CD4-positive, alpha-beta memory T cell (primary cell): ENCODE data around the gene DLGAP4. TPM values are rescaled to one million over a fixed set of nuclear protein-coding genes. Genes with fewer than 3 reads are reported as not detected.

Source experiments
- CTCF ChIA-PET: fragments of 350-600 bp; sonication (Branson Sonifier 250); formaldehyde crosslinking; loops from one replicate; lab custom pipeline; 2021; ENCODE audit warnings: inconsistent platforms; ENCODE audit not compliant: partially characterized antibody; lab: Charles Lee
- POLR2A ChIA-PET: fragments of 350-600 bp; sonication (Branson Sonifier 250); formaldehyde crosslinking; loops from one replicate; lab custom pipeline; 2021; ENCODE audit not compliant: partially characterized antibody; lab: Charles Lee
- DNase-seq, 5 donors: peaks; one replicate each; pipeline versions ENCODE4 v3.0.0 to v3.0.0-alpha.2; 2020 to 2022; ENCODE audit warnings: mixed read lengths in 1 of 5
- H3K27ac ChIP-seq: one replicate; pipeline ENCODE4 v1.7.0; 2013; ENCODE audit warnings: low read depth, low read length
- H3K27me3 ChIP-seq: 2 replicates; pipeline ENCODE4 v1.7.0; 2013; ENCODE audit warnings: mild to moderate bottlenecking, low read length, moderate library complexity; ENCODE audit not compliant: insufficient read depth
- H3K36me3 ChIP-seq: 2 replicates; pipeline ENCODE4 v1.7.0; 2013; ENCODE audit warnings: mild to moderate bottlenecking, low read length, moderate library complexity; ENCODE audit not compliant: insufficient read depth
- H3K4me1 ChIP-seq: 2 replicates; pipeline ENCODE4 v1.7.0; 2013; ENCODE audit warnings: mild to moderate bottlenecking, low read length, moderate library complexity; ENCODE audit not compliant: insufficient read depth
- H3K4me3 ChIP-seq, 2 donors: one replicate each; pipeline ENCODE4 v1.7.0; 2013; ENCODE audit warnings: low read length in 2 of 2, mild to moderate bottlenecking in 1 of 2
- H3K9me3 ChIP-seq, 2 donors: one replicate each; pipeline ENCODE4 v1.7.0; 2013; ENCODE audit warnings: low read length in 2 of 2, control low read depth in 1 of 2; ENCODE audit not compliant: control insufficient read depth in 1 of 2
- H3K27ac Mint-ChIP-seq, 7 donors: one replicate each; pipeline ENCODE4 v1.8.0; 2020 to 2021; ENCODE audit warnings: mixed read lengths in 7 of 7, mild to moderate bottlenecking in 6 of 7, inconsistent platforms in 3 of 7, moderate library complexity in 3 of 7
- H3K27me3 Mint-ChIP-seq, 2 donors: one replicate each; pipeline ENCODE4 v1.8.0; 2020 to 2021; ENCODE audit warnings: mixed read lengths in 2 of 2
- H3K36me3 Mint-ChIP-seq, 2 donors: one replicate each; pipeline ENCODE4 v1.8.0; 2020 to 2021; ENCODE audit warnings: mixed read lengths in 2 of 2, inconsistent platforms in 1 of 2, mild to moderate bottlenecking in 1 of 2
- H3K4me1 Mint-ChIP-seq, 4 donors: one replicate each; pipeline ENCODE4 v1.8.0; 2020 to 2021; ENCODE audit warnings: mixed read lengths in 4 of 4, mild to moderate bottlenecking in 1 of 4
- H3K4me3 Mint-ChIP-seq, 8 donors: one replicate each; pipeline ENCODE4 v1.8.0; 2020 to 2021; ENCODE audit warnings: mixed read lengths in 8 of 8, mild to moderate bottlenecking in 7 of 8, moderate library complexity in 6 of 8, inconsistent platforms in 3 of 8
- H3K9me3 Mint-ChIP-seq, 8 donors: one replicate each; pipeline ENCODE4 v1.8.0; 2020 to 2021; ENCODE audit warnings: mixed read lengths in 8 of 8, mild to moderate bottlenecking in 5 of 8, inconsistent platforms in 3 of 8, moderate library complexity in 1 of 8
- intact Hi-C: fragments of 100-400 bp; cut with micrococcal nuclease; formaldehyde crosslinking; loops from one replicate; pipeline ENCODE4 v1.15.1; 2023
- polyA plus RNA-seq, 2 donors: library from polyadenylated mRNA; unstranded; fragments of 300-500 nt; fragmentation: Illumina TruSeq; gene quantifications; one replicate each; pipeline ENCODE4 v1.2.3, GENCODE V29; 2021
- total RNA-seq, 2 experiments: library from RNA; stranded (reverse); gene quantifications; one replicate each; pipeline ENCODE4 v1.2.3, GENCODE V29; 2021

Gene DLGAP4
- total and polyA plus RNA-seq, 4 experiments from 2014 or later, result 13.3 to 50.2 (median 31.0) TPM

- Histone ChIP-seq H3K27me3 (no peaks in the 10 kb centered on the region), H3K27ac (no peak overlapping the region), H3K36me3 (no peaks in the 10 kb centered on the region), H3K4me1 (no peaks in the 10 kb centered on the region), H3K4me3 (no peak overlapping the region), H3K9me3 (no peaks in the 10 kb centered on the region)
- intact Hi-C loops, result no loop called here
- Mint-ChIP-seq H3K27me3 (peaks cover 0 to 3% of the 10 kb centered on the region in 2 donors), H3K4me1 (peaks cover 0 to 2% (median 0%) of the 10 kb centered on the region in 4 donors), H3K36me3 (no peaks in the 10 kb centered on the region), H3K27ac (no peak overlapping the region), H3K4me3 (no peak overlapping the region), H3K9me3 (no peaks in the 10 kb centered on the region)
- POLR2A ChIA-PET, result no interaction called here
- DNase-seq, result no peak
- CTCF ChIA-PET, result interaction anchor here (0.7 kb wide), 1 partner anchor 1658 kb away, joined by 3 read pairs; no protein-coding TSS in a partner anchor
Observed at GRCh38 chr20:36454332-36454697, 148.2 kb downstream of the DLGAP4 start.

- H3K4me3 Mint-ChIP-seq, result no peak overlapping the region
Observed at GRCh38 chr20:36454698-36455427, 148.7 kb downstream of the DLGAP4 start.

GRCh38 chr20:36455972-36456625 lies 150.0 kb downstream of the DLGAP4 start:
- H3K4me1 Mint-ChIP-seq, result peaks cover 6 to 13% (median 7%) of the 10 kb centered on the region in 4 donors
- intact Hi-C loops, result no loop called here
- Histone ChIP-seq H3K27me3 (no peaks in the 10 kb centered on the region), H3K36me3 (no peaks in the 10 kb centered on the region), H3K9me3 (no peaks in the 10 kb centered on the region), H3K4me1 (peaks cover 7% of the 10 kb centered on the region), H3K27ac (no peak overlapping the region), H3K4me3 (no peak overlapping the region)
- no peak overlapping the region for H3K4me3 Mint-ChIP-seq
- H3K27ac Mint-ChIP-seq, result peak overlapping the region in 3 of 7 donors; percentile 28 to 60 (median 48)
- peaks cover 0 to 3% of the 10 kb centered on the region in 2 donors for H3K27me3 Mint-ChIP-seq
- ChIA-PET POLR2A (no interaction called here), CTCF (no interaction called here)
- peaks cover 0 to 3% of the 10 kb centered on the region in 2 donors for H3K36me3 Mint-ChIP-seq
- H3K9me3 Mint-ChIP-seq, result no peaks in the 10 kb centered on the region
- no peak for DNase-seq

More at GRCh38 chr20:36454698-36455427, 148.7 kb downstream of the DLGAP4 start:
- no peak for DNase-seq
- intact Hi-C loops, result no loop called here
- no peaks in the 10 kb centered on the region for H3K9me3 Mint-ChIP-seq
- Histone ChIP-seq H3K4me1 (no peaks in the 10 kb centered on the region), H3K27me3 (no peaks in the 10 kb centered on the region), H3K27ac (no peak overlapping the region), H3K9me3 (no peaks in the 10 kb centered on the region), H3K4me3 (no peak overlapping the region), H3K36me3 (no peaks in the 10 kb centered on the region)
- peaks cover 0 to 2% (median under 1%) of the 10 kb centered on the region in 4 donors for H3K4me1 Mint-ChIP-seq
- peaks cover 0 to 3% of the 10 kb centered on the region in 2 donors for H3K27me3 Mint-ChIP-seq
- H3K36me3 Mint-ChIP-seq, result no peaks in the 10 kb centered on the region
- ChIA-PET CTCF (no interaction called here), POLR2A (interaction anchor here (0.5 kb wide), 1 partner anchor 16 kb away, joined by 3 read pairs; no protein-coding TSS in a partner anchor)
- no peak overlapping the region for H3K27ac Mint-ChIP-seq

- Histone ChIP-seq H3K4me3 (peak overlapping the region; percentile 8 to 37), H3K27ac (peak overlapping the region; percentile 90), H3K27me3 (no peaks in the 10 kb centered on the region), H3K4me1 (peaks cover 48% of the 10 kb centered on the region), H3K36me3 (no peaks in the 10 kb centered on the region), H3K9me3 (no peaks in the 10 kb centered on the region)
- intact Hi-C loops, result loop anchor here (2.0 kb wide), 2 partner anchors 22 to 144 kb away; partner anchors contain the start of gene RAB5IF
- POLR2A ChIA-PET, result interaction anchor here (0.7 to 1.4 kb wide), 9 partner anchors 12 to 507 kb away, joined by 3 to 7 read pairs (median 4); partner anchors contain the start of genes RAB5IF and SCAND1
- H3K27ac Mint-ChIP-seq, result peak overlapping the region; percentile 94 to 97 (median 96)
- H3K9me3 Mint-ChIP-seq, result no peaks in the 10 kb centered on the region
- peak overlapping the region; percentile 80 to 86 (median 82) for H3K4me3 Mint-ChIP-seq
- CTCF ChIA-PET, result interaction anchor here (0.9 to 1.1 kb wide), 2 partner anchors 10 to 22 kb away, joined by 3 read pairs; no protein-coding TSS in a partner anchor
- no peaks in the 10 kb centered on the region for H3K27me3 Mint-ChIP-seq
- H3K4me1 Mint-ChIP-seq, result peaks cover 31 to 56% (median 42%) of the 10 kb centered on the region in 4 donors
- H3K36me3 Mint-ChIP-seq, result peaks cover 0 to 13% of the 10 kb centered on the region in 2 donors
- DNase-seq, result peak; percentile 85 to 90 (median 86)
Observed at GRCh38 chr20:36460648-36461599, 154.8 kb downstream of the DLGAP4 start.

- H3K4me1 Mint-ChIP-seq, result peaks cover 40 to 65% (median 51%) of the 10 kb centered on the region in 4 donors
Observed at GRCh38 chr20:36461600-36462439, 155.7 kb downstream of the DLGAP4 start.

More at GRCh38 chr20:36461600-36462439, 155.7 kb downstream of the DLGAP4 start:
- peak overlapping the region; percentile 64 to 81 for H3K4me3 ChIP-seq
- ChIA-PET CTCF (interaction anchor here (1.4 kb wide), 1 partner anchor 126 kb away, joined by 3 read pairs; no protein-coding TSS in a partner anchor), POLR2A (interaction anchor here (0.9 to 5.5 kb wide), 5 partner anchors 11 to 508 kb away, joined by 3 to 33 read pairs (median 5); partner anchors contain the start of genes RAB5IF and SCAND1)
- no peaks in the 10 kb centered on the region for H3K36me3 ChIP-seq
- intact Hi-C loops, result loop anchor here (2.0 kb wide), 3 partner anchors 23 to 143 kb away; partner anchors contain the start of genes RAB5IF and TGIF2
- peak overlapping the region; percentile 95 to 99 (median 97) for H3K27ac Mint-ChIP-seq
- H3K36me3 Mint-ChIP-seq, result peaks cover 0 to 13% of the 10 kb centered on the region in 2 donors
- DNase-seq, result peak; percentile 35 to 60 (median 39)
- peak overlapping the region; percentile 92 to 96 (median 93) for H3K4me3 Mint-ChIP-seq
- H3K27ac ChIP-seq, result peak overlapping the region; percentile 77
- H3K9me3 ChIP-seq, result no peaks in the 10 kb centered on the region
- no peaks in the 10 kb centered on the region for H3K27me3 Mint-ChIP-seq
- no peaks in the 10 kb centered on the region for H3K9me3 Mint-ChIP-seq
- peaks cover 57% of the 10 kb centered on the region for H3K4me1 ChIP-seq
- no peaks in the 10 kb centered on the region for H3K27me3 ChIP-seq
